Bronchial epithelial cell (primary cell): Measurements from ENCODE around the gene PSTPIP1. TPM values are rescaled to one million over a fixed set of nuclear protein-coding genes. Genes with fewer than 3 reads are reported as not detected.

Source experiments
- DNase-seq: peaks from one replicate; pipeline ENCODE4 v3.0.0-alpha.2; 2010; ENCODE audit warnings: low read depth
- FAIRE-seq: peaks from 2 replicates; lab custom pipeline; 2011; peaks lifted over from hg19 to GRCh38; lab: Jason Lieb, UNC
- H3K27me3 ChIP-seq: 2 replicates; pipeline ENCODE4 v1.5.1; 2011; ENCODE audit warnings: low read length; ENCODE audit not compliant: control insufficient read depth, insufficient read depth
- H3K36me3 ChIP-seq: 2 replicates; pipeline ENCODE4 v1.5.1; 2011; ENCODE audit warnings: low read length; ENCODE audit not compliant: control insufficient read depth, insufficient read depth
- H3K4me3 ChIP-seq: 2 replicates; pipeline ENCODE4 v1.5.1; 2011; ENCODE audit warnings: mild to moderate bottlenecking, low read depth, low read length, control low read depth
- CTCF ChIP-seq: IDR thresholded peaks from 2 replicates; pipeline ENCODE4 v1.5.1; 2011; ENCODE audit warnings: mild to moderate bottlenecking, moderate library complexity, low read length, control low read depth, inconsistent platforms; ENCODE audit not compliant: insufficient read depth, severe bottlenecking
- total RNA-seq: library from RNA; depleted of rRNA; stranded (reverse); fragments of >200 nt; gene quantifications from 2 replicates; pipeline ENCODE4 v1.2.1, GENCODE V29; 2014

PSTPIP1 gene
- total RNA-seq, 1 donor from 2014 or later: not detected

DNA sequence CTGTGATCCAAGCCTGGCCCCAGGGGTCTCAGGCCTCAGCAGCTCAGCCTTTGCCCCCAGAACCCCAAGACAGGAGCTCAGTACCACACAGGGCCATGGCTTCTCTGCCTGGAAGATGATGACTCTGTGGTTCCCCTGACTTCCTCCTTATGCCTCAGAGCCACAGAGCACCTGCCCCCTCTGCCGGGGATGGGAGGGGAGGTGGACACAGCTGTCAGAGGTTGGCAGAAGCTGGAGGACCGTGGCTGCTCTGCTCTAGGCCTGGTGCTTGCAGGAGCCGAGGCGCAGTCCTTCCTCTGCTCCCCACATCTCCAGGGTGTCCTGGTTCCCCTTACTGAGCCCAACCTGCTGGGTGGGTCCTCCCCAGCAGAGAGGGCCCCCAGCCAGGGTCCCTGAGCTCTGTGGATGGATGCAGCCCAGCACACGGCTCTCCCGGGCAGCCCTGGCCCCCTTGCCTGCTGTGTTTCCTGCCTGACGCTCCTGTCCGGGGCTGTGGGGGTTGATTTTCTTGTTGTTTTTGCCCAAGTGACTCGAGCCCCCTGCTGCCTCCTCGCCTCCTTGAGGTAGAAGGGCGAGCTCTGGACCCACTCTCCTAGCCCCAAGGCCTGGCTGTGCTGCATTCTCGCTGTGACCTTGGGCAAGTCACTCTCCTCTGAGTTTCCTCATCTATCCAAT lies 36.6 kb downstream of the PSTPIP1 start:
- DNase-seq: no peak
- Histone ChIP-seq H3K4me3 (no peak overlapping the region), H3K36me3 (no peaks in the 10 kb centered on the region), H3K27me3 (peaks cover 2% of the 10 kb centered on the region)
- TF ChIP-seq CTCF: no peak
- FAIRE-seq: peak; percentile 80

DNA sequence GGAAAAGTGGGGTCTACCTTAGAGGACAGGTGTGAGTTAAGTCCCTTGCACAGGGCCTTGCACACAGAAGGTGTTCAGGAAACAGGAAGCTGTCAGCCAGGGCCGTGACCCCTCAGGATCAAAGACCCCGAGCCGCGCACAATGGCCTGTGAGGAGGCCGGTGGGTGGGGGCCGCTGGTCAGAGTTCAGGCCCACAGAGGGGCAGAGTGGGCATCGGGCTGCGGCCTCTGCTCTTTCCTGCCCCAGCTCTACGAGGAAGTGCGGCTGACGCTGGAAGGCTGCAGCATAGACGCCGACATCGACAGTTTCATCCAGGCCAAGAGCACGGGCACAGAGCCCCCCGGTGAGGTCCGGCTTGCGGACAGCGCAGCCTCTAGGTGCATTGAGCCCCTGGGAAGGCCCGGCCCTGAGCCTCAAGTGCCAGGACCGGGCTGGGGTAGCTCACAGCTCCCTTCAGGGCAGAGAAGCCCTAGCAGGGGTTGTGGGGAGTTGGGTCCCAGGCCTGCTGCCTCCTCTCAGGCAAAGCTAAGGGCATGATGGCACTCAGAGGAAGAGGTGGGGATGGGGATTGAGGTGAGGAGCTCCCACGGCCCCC lies 37.2 kb downstream of the PSTPIP1 start:
- H3K4me3 ChIP-seq: no peak overlapping the region

GRCh38 chr15:77032647-77033416 lies 37.9 kb downstream of the PSTPIP1 start:
- H3K27me3 ChIP-seq: peaks cover 2% of the 10 kb centered on the region
- no peak for FAIRE-seq
- DNase-seq: no peak
- no peak overlapping the region for H3K4me3 ChIP-seq
- no peaks in the 10 kb centered on the region for H3K36me3 ChIP-seq
- TF ChIP-seq CTCF: no peak

More for the DNA sequence above, 37.2 kb downstream of the PSTPIP1 start:
- no peak for TF ChIP-seq CTCF
- no peak for DNase-seq
- FAIRE-seq: no peak
- H3K36me3 ChIP-seq: no peaks in the 10 kb centered on the region
- peaks cover 2% of the 10 kb centered on the region for H3K27me3 ChIP-seq

DNA sequence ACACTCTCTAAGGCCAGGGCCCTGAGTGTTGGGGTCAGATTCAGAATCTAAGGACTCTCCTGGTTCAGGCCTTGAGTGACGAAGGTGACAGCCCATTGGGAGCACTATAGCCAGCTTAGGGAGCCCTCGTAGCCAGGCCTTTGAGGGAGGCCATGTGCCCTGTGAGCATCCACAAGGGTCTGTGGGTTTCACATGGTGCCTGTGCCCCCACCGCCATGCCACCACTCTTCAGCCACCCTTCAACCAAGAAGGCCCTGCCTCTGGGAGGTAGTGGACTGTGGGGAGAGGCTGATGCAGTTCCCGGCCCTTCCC lies 38.4 kb downstream of the PSTPIP1 start:
- Histone ChIP-seq H3K4me3 (no peak overlapping the region), H3K27me3 (peaks cover 2% of the 10 kb centered on the region), H3K36me3 (no peaks in the 10 kb centered on the region)
- no peak for TF ChIP-seq CTCF
- FAIRE-seq (no peak), DNase-seq (no peak)

GRCh38 chr15:77033729-77034671 lies 39.1 kb downstream of the PSTPIP1 start:
- no peak for TF ChIP-seq CTCF
- no peak overlapping the region for H3K4me3 ChIP-seq
- DNase-seq (no peak), FAIRE-seq (no peak)
- peaks cover 2% of the 10 kb centered on the region for H3K27me3 ChIP-seq
- H3K36me3 ChIP-seq: no peaks in the 10 kb centered on the region
